ENCODE results near the gene TMUB1. TPM values are rescaled to one million over a fixed set of nuclear protein-coding genes. Genes with fewer than 3 reads are reported as not detected.

Gene TMUB1
- total RNA-seq, 4 donors from 2014 or later = 33.7 to 78.7 (median 44.2) TPM

- WGBS, 2 donors = 66 to 69% methylated on average over 11 of the region's 11 CpGs
- no peak overlapping the region for H3K27ac ChIP-seq
- H3K4me3 ChIP-seq (replicated peaks in 1 of 3) = no peak overlapping the region
- intact Hi-C loops (cut with DNase I) = loop anchor here (5.0 kb wide), 1 partner anchor 213 kb away; no protein-coding TSS in a partner anchor
- H3K36me3 ChIP-seq = no peaks in the 10 kb centered on the region
- H3K9me3 ChIP-seq = no peaks in the 10 kb centered on the region
- H3K27me3 ChIP-seq = no peaks in the 10 kb centered on the region
- DNase-seq = no peak
- peaks cover 9 to 20% of the 10 kb centered on the region in 2 donors for H3K4me1 ChIP-seq
- TF ChIP-seq CTCF (IDR thresholded peaks at IDR 0.05) (no peak), POLR2A (IDR thresholded peaks at IDR 0.05) (no peak)
These were observed 27.1 kb upstream of the TMUB1 start for GRCh38 chr7:151110236-151110940.

- intact Hi-C loops (cut with DNase I) = loop anchor here (5.0 kb wide), 2 partner anchors 77 to 212 kb away; no protein-coding TSS in a partner anchor
- Histone ChIP-seq H3K4me1 (peaks cover 9 to 19% of the 10 kb centered on the region in 2 donors), H3K4me3 (replicated peaks in 1 of 3) (no peak overlapping the region), H3K9me3 (no peaks in the 10 kb centered on the region), H3K36me3 (no peaks in the 10 kb centered on the region), H3K27me3 (no peaks in the 10 kb centered on the region), H3K27ac (no peak overlapping the region)
- 74 to 83% methylated on average over 9 to 10 of the region's 15 CpGs for WGBS, 2 donors
- TF ChIP-seq POLR2A (IDR thresholded peaks at IDR 0.05) = no peak
- no peak for TF ChIP-seq CTCF (IDR thresholded peaks at IDR 0.05)
- DNase-seq = no peak
These were observed 26.1 kb upstream of the TMUB1 start for GRCh38 chr7:151109094-151110048.

GRCh38 chr7:151107882-151108281 is 24.6 kb upstream of the TMUB1 start:
- intact Hi-C loops (cut with DNase I) = loop anchor here (5.0 kb wide), 1 partner anchor 76 kb away; no protein-coding TSS in a partner anchor
- DNase-seq = no peak
- H3K9me3 ChIP-seq = no peaks in the 10 kb centered on the region
- TF ChIP-seq CTCF (IDR thresholded peaks at IDR 0.05) (no peak), POLR2A (IDR thresholded peaks at IDR 0.05) (no peak)
- no peaks in the 10 kb centered on the region for H3K36me3 ChIP-seq
- no peak overlapping the region for H3K27ac ChIP-seq
- no peaks in the 10 kb centered on the region for H3K27me3 ChIP-seq
- H3K4me3 ChIP-seq (replicated peaks in 1 of 3) = no peak overlapping the region
- WGBS, 2 donors = 82 to 87% methylated on average over 7 to 10 of the region's 10 CpGs
- H3K4me1 ChIP-seq = peaks cover 0 to 9% of the 10 kb centered on the region in 2 donors

- 83 to 84% methylated on average over 23 of the region's 23 CpGs for WGBS, 2 donors
- Histone ChIP-seq H3K27ac (no peak overlapping the region), H3K9me3 (no peaks in the 10 kb centered on the region), H3K4me1 (peaks cover 0 to 8% of the 10 kb centered on the region in 2 donors), H3K27me3 (no peaks in the 10 kb centered on the region), H3K4me3 (replicated peaks in 1 of 3) (no peak overlapping the region), H3K36me3 (no peaks in the 10 kb centered on the region)
- intact Hi-C loops (cut with DNase I) = loop anchor here (5.0 kb wide), 1 partner anchor 72 kb away; no protein-coding TSS in a partner anchor
- DNase-seq = no peak
- TF ChIP-seq CTCF (IDR thresholded peaks at IDR 0.05) = no peak
- TF ChIP-seq POLR2A (IDR thresholded peaks at IDR 0.05) = no peak
These were observed 21.3 kb upstream of the TMUB1 start for GRCh38 chr7:151104411-151105235.

All from thyroid gland (tissue), 4 donors.